Measurements from ENCODE around the gene TCF19. TPM values are rescaled to one million over a fixed set of nuclear protein-coding genes. Genes with fewer than 3 reads are reported as not detected.
A peak's percentile ranks its signal among the peaks of the same experiment; 100 is the strongest.

TCF19 gene
- total and polyA plus RNA-seq, 3 donors from 2014 or later = 3.6 to 4.7 (median 3.7) TPM

- Histone ChIP-seq H3K27me3 (no peaks in the 10 kb centered on the region), H3K4me1 (no peaks in the 10 kb centered on the region), H3K27ac (peak overlapping the region in 1 of 2 donors; percentile 15), H3K36me3 (ENCODE audit: low read depth, missing control alignments) (no peaks in the 10 kb centered on the region), H3K9me3 (no peaks in the 10 kb centered on the region), H3K4me3 (no peak overlapping the region)
- peak; percentile 46 for DNase-seq
- 47 to 66% methylated on average over 11 of the region's 11 CpGs for WGBS, 2 donors
- no peak for TF ChIP-seq POLR2A (IDR thresholded peaks at IDR 0.05)
- TF ChIP-seq, protein P1, sequence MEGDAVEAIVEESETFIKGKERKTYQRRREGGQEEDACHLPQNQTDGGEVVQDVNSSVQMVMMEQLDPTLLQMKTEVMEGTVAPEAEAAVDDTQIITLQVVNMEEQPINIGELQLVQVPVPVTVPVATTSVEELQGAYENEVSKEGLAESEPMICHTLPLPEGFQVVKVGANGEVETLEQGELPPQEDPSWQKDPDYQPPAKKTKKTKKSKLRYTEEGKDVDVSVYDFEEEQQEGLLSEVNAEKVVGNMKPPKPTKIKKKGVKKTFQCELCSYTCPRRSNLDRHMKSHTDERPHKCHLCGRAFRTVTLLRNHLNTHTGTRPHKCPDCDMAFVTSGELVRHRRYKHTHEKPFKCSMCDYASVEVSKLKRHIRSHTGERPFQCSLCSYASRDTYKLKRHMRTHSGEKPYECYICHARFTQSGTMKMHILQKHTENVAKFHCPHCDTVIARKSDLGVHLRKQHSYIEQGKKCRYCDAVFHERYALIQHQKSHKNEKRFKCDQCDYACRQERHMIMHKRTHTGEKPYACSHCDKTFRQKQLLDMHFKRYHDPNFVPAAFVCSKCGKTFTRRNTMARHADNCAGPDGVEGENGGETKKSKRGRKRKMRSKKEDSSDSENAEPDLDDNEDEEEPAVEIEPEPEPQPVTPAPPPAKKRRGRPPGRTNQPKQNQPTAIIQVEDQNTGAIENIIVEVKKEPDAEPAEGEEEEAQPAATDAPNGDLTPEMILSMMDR (IDR thresholded peaks at IDR 0.05) = no peak
- intact Hi-C loops (cut with DNase I; ENCODE audit: low total_unique reads) = loop anchor here (10.0 kb wide), 1 partner anchor 222 kb away; no protein-coding TSS in a partner anchor
These were observed 15.2 kb upstream of the TCF19 start for GRCh38 chr6:31143148-31143547.

GRCh38 chr6:31144296-31144969, 14.0 kb upstream of the TCF19 start:
- H3K36me3 ChIP-seq (ENCODE audit: low read depth, missing control alignments) = no peaks in the 10 kb centered on the region
- TF ChIP-seq, protein P1 (IDR thresholded peaks at IDR 0.05) = no peak
- no peak for TF ChIP-seq POLR2A (IDR thresholded peaks at IDR 0.05)
- no peak overlapping the region for H3K4me3 ChIP-seq
- H3K27me3 ChIP-seq = no peaks in the 10 kb centered on the region
- intact Hi-C loops (cut with DNase I; ENCODE audit: low total_unique reads) = loop anchor here (10.0 kb wide), 1 partner anchor 220 kb away; no protein-coding TSS in a partner anchor
- H3K4me1 ChIP-seq = no peaks in the 10 kb centered on the region
- H3K9me3 ChIP-seq = no peaks in the 10 kb centered on the region
- H3K27ac ChIP-seq = no peak overlapping the region
- no peak for DNase-seq
- 84 to 87% methylated on average over 14 to 18 of the region's 18 CpGs for WGBS, 2 donors

GRCh38 chr6:31144970-31145340, 13.4 kb upstream of the TCF19 start:
- intact Hi-C loops (cut with DNase I; ENCODE audit: low total_unique reads) = loop anchor here (10.0 kb wide), 1 partner anchor 220 kb away; no protein-coding TSS in a partner anchor
- Histone ChIP-seq H3K4me1 (no peaks in the 10 kb centered on the region), H3K27ac (no peak overlapping the region), H3K4me3 (no peak overlapping the region), H3K9me3 (no peaks in the 10 kb centered on the region), H3K27me3 (no peaks in the 10 kb centered on the region), H3K36me3 (ENCODE audit: low read depth, missing control alignments) (no peaks in the 10 kb centered on the region)
- WGBS, 2 donors = 76 to 87% methylated on average over 11 of the region's 11 CpGs
- no peak for TF ChIP-seq POLR2A (IDR thresholded peaks at IDR 0.05)
- TF ChIP-seq, protein P1 (IDR thresholded peaks at IDR 0.05) = no peak
- no peak for DNase-seq

GRCh38 chr6:31145386-31145785, 13.0 kb upstream of the TCF19 start:
- DNase-seq = no peak
- H3K27ac ChIP-seq = no peak overlapping the region
- no peaks in the 10 kb centered on the region for H3K9me3 ChIP-seq
- H3K4me3 ChIP-seq = no peak overlapping the region
- intact Hi-C loops (cut with DNase I; ENCODE audit: low total_unique reads) = loop anchor here (10.0 kb wide), 1 partner anchor 219 kb away; no protein-coding TSS in a partner anchor
- 93 to 95% methylated on average over 10 of the region's 10 CpGs for WGBS, 2 donors
- H3K4me1 ChIP-seq = no peaks in the 10 kb centered on the region
- no peaks in the 10 kb centered on the region for H3K27me3 ChIP-seq
- TF ChIP-seq, protein P1 (IDR thresholded peaks at IDR 0.05) = no peak
- TF ChIP-seq POLR2A (IDR thresholded peaks at IDR 0.05) = no peak
- H3K36me3 ChIP-seq (ENCODE audit: low read depth, missing control alignments) = no peaks in the 10 kb centered on the region
